Measurements from ENCODE around the gene MXD3. TPM values are rescaled to one million over a fixed set of nuclear protein-coding genes. Genes with fewer than 3 reads are reported as not detected.
"Not testable (repeated sequence)": the region's sequence is repeated elsewhere in the genome, so short reads cannot be mapped to it uniquely, and the experiment has no call there.

MXD3 gene
- total RNA-seq = 10 to 100 TPM in 2 of 8 experiments, 1 to 10 TPM in 6; 2.4 to 34.1 (median 6.3) TPM

- Histone ChIP-seq H3K27ac (peak within 1 kb of the TSS in 1 of 2 donors; percentile 5), H3K4me3 (peak within 1 kb of the TSS; percentile 39 to 46 (median 44)), H3K4me1 (replicated peaks in 1 of 2) (peaks cover 0 to 4% of the 10 kb centered on the region in 2 donors)
- WGBS, 10 experiments = 0 to 2% methylated on average over 8 to 23 of the region's 78 CpGs; no CpG with 5 or more reads in 8 of the 10 experiments
- in situ Hi-C loops (cut with MboI; ENCODE audit: low pct_unique_long_range_greater_than_20kb in 2 of 9, low sequenced_read_pairs in 9 of 9, unreplicated experiment in 9 of 9) = no loop called here
- ATAC-seq (replicated peaks in 6 of 8) = peak; percentile 74 to 92 (median 88)
Measured at GRCh38 chr5:177311723-177312648, at the start of gene MXD3. TSS of gene MXD3 (minus strand) at chr5:177311898. CDS start at chr5:177311830, 68 bp downstream.

GRCh38 chr5:177360740-177361139 is 49.0 kb upstream of the MXD3 start:
- H3K27ac ChIP-seq; H3K4me3 ChIP-seq; H3K4me1 ChIP-seq (replicated peaks in 1 of 2); ATAC-seq (replicated peaks in 6 of 8); in situ Hi-C loops (cut with MboI; ENCODE audit: low pct_unique_long_range_greater_than_20kb in 2 of 9, low sequenced_read_pairs in 9 of 9, unreplicated experiment in 9 of 9): not testable (repeated sequence)
- WGBS, 10 experiments = 73 to 80% (median 80%) methylated on average over 2 to 4 of the region's 7 CpGs; no CpG with 5 or more reads in 7 of the 10 experiments

GRCh38 chr5:177359860-177360259 is 48.2 kb upstream of the MXD3 start:
- WGBS, 10 experiments = 14 to 60% (median 50%) methylated on average over 1 to 3 of the region's 3 CpGs; no CpG with 5 or more reads in 7 of the 10 experiments
- H3K4me3 ChIP-seq = no peak overlapping the region
- no peak overlapping the region for H3K27ac ChIP-seq
- H3K4me1 ChIP-seq (replicated peaks in 1 of 2) = peaks cover 0 to 7% of the 10 kb centered on the region in 2 donors
- in situ Hi-C loops (cut with MboI; ENCODE audit: low pct_unique_long_range_greater_than_20kb in 2 of 9, low sequenced_read_pairs in 9 of 9, unreplicated experiment in 9 of 9) = no loop called here
- ATAC-seq (replicated peaks in 6 of 8) = no peak

GRCh38 chr5:177359451-177359851 is 47.8 kb upstream of the MXD3 start:
- no peak for ATAC-seq (replicated peaks in 6 of 8)
- WGBS, 10 experiments = 71 to 100% methylated on average over 1 to 3 of the region's 6 CpGs; no CpG with 5 or more reads in 8 of the 10 experiments
- H3K4me3 ChIP-seq = no peak overlapping the region
- peaks cover 0 to 7% of the 10 kb centered on the region in 2 donors for H3K4me1 ChIP-seq (replicated peaks in 1 of 2)
- no peak overlapping the region for H3K27ac ChIP-seq
- in situ Hi-C loops (cut with MboI; ENCODE audit: low pct_unique_long_range_greater_than_20kb in 2 of 9, low sequenced_read_pairs in 9 of 9, unreplicated experiment in 9 of 9) = no loop called here

GRCh38 chr5:177358370-177358819 is 46.7 kb upstream of the MXD3 start:
- in situ Hi-C loops (cut with MboI; ENCODE audit: low pct_unique_long_range_greater_than_20kb in 2 of 9, low sequenced_read_pairs in 9 of 9, unreplicated experiment in 9 of 9) = no loop called here
- peak in 4 of 8 experiments; percentile 4 to 62 (median 10) for ATAC-seq (replicated peaks in 6 of 8)
- Histone ChIP-seq H3K27ac (no peak overlapping the region), H3K4me1 (replicated peaks in 1 of 2) (peaks cover 0 to 7% of the 10 kb centered on the region in 2 donors), H3K4me3 (no peak overlapping the region)
- no CpG with 5 or more reads among the region's 5 CpGs for WGBS, 10 experiments

- no peak within 1 kb of the TSS for H3K4me3 ChIP-seq
- no peak within 1 kb of the TSS for H3K27ac ChIP-seq
- ATAC-seq (replicated peaks in 6 of 8) = peak; percentile 14 to 60 (median 46)
- in situ Hi-C loops (cut with MboI; ENCODE audit: low pct_unique_long_range_greater_than_20kb in 2 of 9, low sequenced_read_pairs in 9 of 9, unreplicated experiment in 9 of 9) = no loop called here
- 36 to 80% (median 57%) methylated on average over 3 to 23 of the region's 37 CpGs; no CpG with 5 or more reads in 4 of the 10 experiments for WGBS, 10 experiments
- H3K4me1 ChIP-seq (replicated peaks in 1 of 2) = peaks cover 0 to 4% of the 10 kb centered on the region in 2 donors
Measured at GRCh38 chr5:177357459-177358351, 46.0 kb upstream of the MXD3 start, which contains the start of gene RGS14. TSS of gene RGS14 (plus strand) at chr5:177357924. CDS start at chr5:177358025, 101 bp downstream.

- Histone ChIP-seq H3K4me1 (replicated peaks in 1 of 2) (peaks cover 0 to 4% of the 10 kb centered on the region in 2 donors), H3K27ac (no peak overlapping the region), H3K4me3 (no peak overlapping the region)
- 67 to 88% (median 80%) methylated on average over 1 of the region's 5 CpGs; no CpG with 5 or more reads in 7 of the 10 experiments for WGBS, 10 experiments
- ATAC-seq (replicated peaks in 6 of 8) = peak in 1 of 8 experiments; percentile 8
- in situ Hi-C loops (cut with MboI; ENCODE audit: low pct_unique_long_range_greater_than_20kb in 2 of 9, low sequenced_read_pairs in 9 of 9, unreplicated experiment in 9 of 9) = no loop called here
Measured at GRCh38 chr5:177357146-177357458, 45.4 kb upstream of the MXD3 start.

GRCh38 chr5:177356746-177357145 is 45.0 kb upstream of the MXD3 start:
- WGBS, 10 experiments = 37 to 89% (median 68%) methylated on average over 1 to 2 of the region's 3 CpGs; no CpG with 5 or more reads in 4 of the 10 experiments
- ATAC-seq (replicated peaks in 6 of 8) = no peak
- in situ Hi-C loops (cut with MboI; ENCODE audit: low pct_unique_long_range_greater_than_20kb in 2 of 9, low sequenced_read_pairs in 9 of 9, unreplicated experiment in 9 of 9) = no loop called here
- Histone ChIP-seq H3K4me3 (no peak overlapping the region), H3K27ac (no peak overlapping the region), H3K4me1 (replicated peaks in 1 of 2) (peaks cover 0 to 5% of the 10 kb centered on the region in 2 donors)

- no peak overlapping the region for H3K27ac ChIP-seq
- 0 to 33% (median 0%) methylated on average over 1 of the region's 1 CpG; no CpG with 5 or more reads in 5 of the 10 experiments for WGBS, 10 experiments
- H3K4me3 ChIP-seq = no peak overlapping the region
- in situ Hi-C loops (cut with MboI; ENCODE audit: low pct_unique_long_range_greater_than_20kb in 2 of 9, low sequenced_read_pairs in 9 of 9, unreplicated experiment in 9 of 9) = no loop called here
- H3K4me1 ChIP-seq (replicated peaks in 1 of 2) = peaks cover 0 to 5% of the 10 kb centered on the region in 2 donors
- no peak for ATAC-seq (replicated peaks in 6 of 8)
Measured at GRCh38 chr5:177355868-177356168, 44.1 kb upstream of the MXD3 start.

GRCh38 chr5:177355162-177355867 is 43.6 kb upstream of the MXD3 start:
- in situ Hi-C loops (cut with MboI; ENCODE audit: low pct_unique_long_range_greater_than_20kb in 2 of 9, low sequenced_read_pairs in 9 of 9, unreplicated experiment in 9 of 9) = no loop called here
- WGBS, 10 experiments = 57 to 100% (median 100%) methylated on average over 1 of the region's 1 CpG; no CpG with 5 or more reads in 6 of the 10 experiments
- no peak overlapping the region for H3K4me3 ChIP-seq
- peaks cover 4 to 10% of the 10 kb centered on the region in 2 donors for H3K4me1 ChIP-seq (replicated peaks in 1 of 2)
- no peak overlapping the region for H3K27ac ChIP-seq
- ATAC-seq (replicated peaks in 6 of 8) = no peak

GRCh38 chr5:177354711-177355110 is 43.0 kb upstream of the MXD3 start:
- ATAC-seq (replicated peaks in 6 of 8) = no peak
- WGBS, 10 experiments = 40 to 93% (median 60%) methylated on average over 1 to 3 of the region's 3 CpGs; no CpG with 5 or more reads in 1 of the 10 experiments
- peaks cover 10 to 14% of the 10 kb centered on the region in 2 donors for H3K4me1 ChIP-seq (replicated peaks in 1 of 2)
- in situ Hi-C loops (cut with MboI; ENCODE audit: low pct_unique_long_range_greater_than_20kb in 2 of 9, low sequenced_read_pairs in 9 of 9, unreplicated experiment in 9 of 9) = no loop called here
- no peak overlapping the region for H3K27ac ChIP-seq
- H3K4me3 ChIP-seq = no peak overlapping the region

GRCh38 chr5:177354256-177354655 is 42.6 kb upstream of the MXD3 start:
- in situ Hi-C loops (cut with MboI; ENCODE audit: low pct_unique_long_range_greater_than_20kb in 2 of 9, low sequenced_read_pairs in 9 of 9, unreplicated experiment in 9 of 9) = no loop called here
- H3K4me1 ChIP-seq (replicated peaks in 1 of 2) = peaks cover 10 to 14% of the 10 kb centered on the region in 2 donors
- 58 to 100% (median 77%) methylated on average over 1 to 3 of the region's 3 CpGs; no CpG with 5 or more reads in 3 of the 10 experiments for WGBS, 10 experiments
- no peak for ATAC-seq (replicated peaks in 6 of 8)
- no peak overlapping the region for H3K27ac ChIP-seq
- no peak overlapping the region for H3K4me3 ChIP-seq

Data from motor neuron (in vitro differentiated cells).